Peyer's patch (tissue), 4 donors: ENCODE results near the gene ABL2.

Experiments
- POLR2A ChIP-seq, 2 donors: fragments of 450-650 bp; IDR thresholded peaks; one replicate each; pipeline ENCODE4 v1.5.1; 2017; ENCODE audit warnings: antibody characterized with exemption in 2 of 2, mild to moderate bottlenecking in 2 of 2, moderate library complexity in 2 of 2
- TF ChIP-seq, protein P1 (sequence below), 6 experiments: fragments of 450-650 bp in 4 of 6; fragments of 200-600 bp in 2 of 6; sonication (generic) in 1 of 6; IDR thresholded peaks; one replicate each; pipeline ENCODE4 v1.5.1; 2017 to 2019; ENCODE audit warnings: antibody characterized with exemption in 6 of 6, mild to moderate bottlenecking in 3 of 6, moderate library complexity in 1 of 6

DNA sequence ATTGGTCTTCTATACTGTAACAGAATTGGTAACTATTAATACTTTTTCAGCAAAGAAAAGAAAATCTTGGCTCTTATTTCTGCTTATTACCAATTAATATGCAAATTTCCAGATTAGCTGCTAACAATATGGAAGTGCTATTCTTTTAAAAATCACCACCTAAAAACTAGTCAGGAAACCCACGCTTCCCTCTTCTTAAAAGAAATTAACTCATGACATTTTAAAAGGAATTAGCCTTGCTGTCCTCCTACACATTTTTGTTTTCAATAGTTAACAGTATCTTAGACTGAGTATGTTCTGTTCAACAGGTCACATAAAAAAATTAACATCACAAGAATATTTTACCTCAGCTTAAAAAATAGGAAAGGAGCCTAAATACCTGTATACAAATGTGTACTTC lies 27.3 kb downstream of the ABL2 start:
- no peak for TF ChIP-seq POLR2A (IDR thresholded peaks at IDR 0.05)
- TF ChIP-seq, protein P1, sequence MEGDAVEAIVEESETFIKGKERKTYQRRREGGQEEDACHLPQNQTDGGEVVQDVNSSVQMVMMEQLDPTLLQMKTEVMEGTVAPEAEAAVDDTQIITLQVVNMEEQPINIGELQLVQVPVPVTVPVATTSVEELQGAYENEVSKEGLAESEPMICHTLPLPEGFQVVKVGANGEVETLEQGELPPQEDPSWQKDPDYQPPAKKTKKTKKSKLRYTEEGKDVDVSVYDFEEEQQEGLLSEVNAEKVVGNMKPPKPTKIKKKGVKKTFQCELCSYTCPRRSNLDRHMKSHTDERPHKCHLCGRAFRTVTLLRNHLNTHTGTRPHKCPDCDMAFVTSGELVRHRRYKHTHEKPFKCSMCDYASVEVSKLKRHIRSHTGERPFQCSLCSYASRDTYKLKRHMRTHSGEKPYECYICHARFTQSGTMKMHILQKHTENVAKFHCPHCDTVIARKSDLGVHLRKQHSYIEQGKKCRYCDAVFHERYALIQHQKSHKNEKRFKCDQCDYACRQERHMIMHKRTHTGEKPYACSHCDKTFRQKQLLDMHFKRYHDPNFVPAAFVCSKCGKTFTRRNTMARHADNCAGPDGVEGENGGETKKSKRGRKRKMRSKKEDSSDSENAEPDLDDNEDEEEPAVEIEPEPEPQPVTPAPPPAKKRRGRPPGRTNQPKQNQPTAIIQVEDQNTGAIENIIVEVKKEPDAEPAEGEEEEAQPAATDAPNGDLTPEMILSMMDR (IDR thresholded peaks at IDR 0.05): no peak
